Esophagus mucosa (tissue), 1 donor: ENCODE measurements around the gene QKI. TPM values are rescaled to one million over a fixed set of nuclear protein-coding genes. Genes with fewer than 3 reads are reported as not detected.
A peak's percentile ranks its signal among the peaks of the same experiment; 100 is the strongest.
"Not testable (repeated sequence)": the region's sequence is repeated elsewhere in the genome, so short reads cannot be mapped to it uniquely, and the experiment has no call there.

ENCODE experiments used
- ATAC-seq: fragments of 200-7000 bp; cut with Tn5 transposase; one replicate; pipeline ENCODE4 v1.9.1; 2020
- total RNA-seq: library from RNA; stranded (reverse); gene quantifications from one replicate; pipeline ENCODE4 v1.2.4, GENCODE V29; 2023
- donor health status: DM: yes; HTN: yes; CAD: no.

QKI gene
- 39.6 TPM for total RNA-seq

DNA sequence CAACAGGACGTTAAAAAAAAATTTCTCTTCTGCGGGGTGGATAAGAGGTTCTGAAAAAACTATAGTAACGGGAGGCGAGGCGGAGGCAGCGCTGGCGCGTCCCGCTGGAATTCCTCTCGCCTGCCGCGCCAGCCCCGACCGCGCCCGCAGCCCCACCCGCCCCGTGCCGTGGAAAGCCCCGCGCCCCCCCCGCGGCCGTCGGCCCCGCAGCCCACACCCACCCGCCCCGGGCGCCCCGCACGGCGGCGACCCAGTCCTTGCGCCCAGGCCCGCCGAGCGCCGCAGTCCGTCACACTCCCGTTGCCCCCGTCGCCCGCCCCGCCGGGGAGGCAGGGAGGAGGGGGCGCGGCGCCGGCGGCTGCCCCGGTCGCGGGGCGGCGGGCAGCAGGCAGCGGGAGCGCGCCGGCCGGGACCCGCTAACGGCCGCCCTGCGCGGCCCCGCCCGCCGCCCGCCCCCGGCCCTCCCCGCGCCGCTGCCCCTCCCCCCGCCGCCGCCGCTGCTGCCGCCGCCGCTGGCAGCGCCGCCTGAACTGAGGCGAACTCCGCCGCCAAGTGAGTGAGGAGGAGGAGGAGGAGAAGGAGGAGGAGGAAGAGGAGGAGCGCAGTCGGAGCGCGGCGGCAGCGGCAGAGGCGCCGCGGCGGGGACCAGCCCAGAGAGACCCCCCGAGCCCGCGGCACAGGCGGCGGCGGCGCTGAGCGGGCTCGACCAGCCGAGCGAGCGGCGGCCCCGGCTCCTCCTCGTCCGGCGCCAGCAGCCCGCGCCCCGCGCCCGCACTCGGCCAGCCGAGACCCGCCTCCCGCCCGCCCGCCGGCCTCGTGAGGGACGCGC lies at the start of gene QKI:
TSS of gene QKI (plus strand) at position 602 of the 829 bp plus-strand sequence. CDS start 476 bp downstream, outside the sequence.
- peak; percentile 61 for ATAC-seq

DNA sequence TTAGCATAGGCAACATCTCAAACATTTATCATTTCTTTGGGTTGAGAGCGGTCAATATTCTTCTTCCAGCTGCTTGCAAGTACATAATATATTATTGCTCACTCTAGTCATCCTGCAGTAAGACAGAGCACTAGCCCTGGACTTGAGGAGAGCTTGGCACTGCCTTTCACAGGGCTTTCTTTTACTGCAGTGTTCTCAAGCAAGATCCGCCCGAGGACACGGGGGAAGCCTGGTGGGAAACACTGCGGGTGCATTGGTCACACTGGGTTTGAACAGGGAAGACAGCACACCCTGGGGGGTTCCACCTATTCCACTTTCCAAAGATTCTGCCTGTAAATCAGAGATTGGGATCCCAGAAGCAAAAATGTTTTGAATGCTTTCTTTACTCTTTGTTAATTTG lies 48.2 kb upstream of the QKI start:
- ATAC-seq, result no peak

DNA sequence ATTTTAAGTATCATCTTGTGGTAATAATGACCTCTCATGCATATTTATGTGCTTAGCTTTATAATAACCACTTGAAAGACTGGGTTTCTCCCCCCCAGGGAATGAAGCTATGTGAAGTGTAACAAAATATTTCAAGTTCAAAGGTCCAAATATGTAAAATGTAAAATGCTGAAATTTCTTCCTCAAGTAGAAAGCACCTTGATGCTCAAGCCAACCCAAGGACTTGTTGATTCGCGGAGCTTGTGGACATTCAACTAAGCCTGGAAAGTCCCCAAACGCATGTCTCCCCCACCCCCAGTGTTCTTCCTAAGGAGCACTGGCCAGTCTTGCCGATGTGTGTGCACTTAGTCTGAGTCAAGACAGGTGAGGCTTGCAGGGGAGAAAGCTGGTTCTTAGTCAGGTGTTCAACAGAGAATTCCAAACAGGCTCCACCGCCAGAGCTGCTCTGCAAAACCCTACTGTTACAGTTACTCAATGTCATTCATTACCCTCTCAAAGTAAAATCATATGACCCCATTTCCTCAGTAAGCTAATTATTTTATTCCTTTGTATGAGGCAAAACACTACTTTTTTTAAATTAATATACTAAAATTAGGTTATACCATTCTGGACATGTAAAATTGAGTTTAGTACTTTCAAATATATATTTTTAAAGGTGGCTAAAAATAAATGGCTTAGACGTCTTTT lies 46.9 kb upstream of the QKI start:
- no peak for ATAC-seq

GRCh38 chr6:163369141-163369540 lies 45.4 kb upstream of the QKI start:
- no peak for ATAC-seq

- ATAC-seq, result no peak
These were observed 44.7 kb upstream of the QKI start for GRCh38 chr6:163369628-163370365.

DNA sequence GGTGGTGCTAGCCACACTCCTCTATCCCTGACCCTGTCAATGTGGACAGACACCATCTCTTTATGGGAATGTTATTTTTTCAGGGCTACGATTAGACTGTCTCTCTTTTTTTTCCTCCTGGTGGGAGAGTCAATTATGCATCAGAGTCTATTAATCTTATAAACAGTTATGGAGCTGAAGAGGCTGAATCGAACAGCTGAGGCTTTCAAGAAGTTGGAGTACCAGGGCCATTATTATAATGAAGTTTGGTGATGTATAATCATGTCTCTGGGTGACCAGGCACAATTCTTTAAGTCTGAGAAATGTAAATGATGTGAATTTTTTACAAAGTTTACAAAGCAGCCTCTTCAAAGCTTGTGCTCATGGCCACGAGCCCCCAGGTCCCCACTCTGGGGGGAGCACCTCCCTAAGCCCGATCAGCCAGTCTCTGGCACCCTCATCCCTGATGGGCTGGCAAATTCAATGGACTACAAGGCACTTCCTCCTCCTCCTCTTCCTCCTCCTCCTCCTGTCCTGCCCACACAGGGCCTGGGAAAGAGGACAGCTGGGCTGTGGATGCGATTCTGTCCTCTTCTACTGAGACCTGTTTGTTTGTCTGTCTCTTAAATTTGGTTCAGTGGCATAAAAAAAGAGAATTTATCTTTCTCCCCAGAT lies 43.9 kb upstream of the QKI start:
- ATAC-seq, result no peak

DNA sequence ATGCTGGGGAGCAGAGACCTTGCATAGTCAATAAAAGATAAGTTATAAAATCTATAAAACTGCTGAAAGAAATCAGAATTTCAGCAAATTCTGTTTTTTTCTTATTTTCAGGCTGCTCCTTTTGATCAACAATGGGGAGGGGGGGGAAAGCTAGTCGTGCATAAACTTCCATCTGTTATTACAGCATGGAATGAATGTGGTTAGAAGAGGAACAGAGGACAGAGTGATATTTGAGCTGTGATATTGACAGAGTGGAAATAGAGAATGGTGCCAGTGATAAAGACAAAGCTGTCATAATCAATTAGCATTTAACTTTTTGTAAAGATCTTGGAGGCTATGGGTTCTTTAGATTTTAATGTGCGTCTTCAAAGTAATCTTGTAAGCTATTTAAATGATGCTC lies 43.4 kb upstream of the QKI start:
- ATAC-seq, result no peak

DNA sequence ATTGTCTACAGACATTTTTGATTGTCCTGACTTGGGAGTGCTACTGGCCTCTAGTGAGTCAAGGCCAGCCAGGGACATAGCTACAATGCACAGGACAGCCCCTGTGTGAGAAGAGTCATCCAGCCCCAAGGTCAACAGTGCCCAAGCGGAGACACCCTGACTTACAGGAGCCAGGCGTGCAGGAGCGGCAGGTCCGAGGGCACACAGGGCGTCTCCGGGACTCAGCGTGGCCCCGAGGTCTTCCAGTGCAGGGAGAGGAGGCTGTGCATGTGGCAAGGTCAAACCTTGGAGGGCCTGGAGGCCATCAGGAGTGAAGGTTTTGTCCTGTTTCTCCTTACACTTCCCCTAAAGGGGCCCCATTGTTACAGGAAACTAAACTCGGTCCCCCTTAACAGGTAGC lies 41.3 kb upstream of the QKI start:
- ATAC-seq, result no peak

DNA sequence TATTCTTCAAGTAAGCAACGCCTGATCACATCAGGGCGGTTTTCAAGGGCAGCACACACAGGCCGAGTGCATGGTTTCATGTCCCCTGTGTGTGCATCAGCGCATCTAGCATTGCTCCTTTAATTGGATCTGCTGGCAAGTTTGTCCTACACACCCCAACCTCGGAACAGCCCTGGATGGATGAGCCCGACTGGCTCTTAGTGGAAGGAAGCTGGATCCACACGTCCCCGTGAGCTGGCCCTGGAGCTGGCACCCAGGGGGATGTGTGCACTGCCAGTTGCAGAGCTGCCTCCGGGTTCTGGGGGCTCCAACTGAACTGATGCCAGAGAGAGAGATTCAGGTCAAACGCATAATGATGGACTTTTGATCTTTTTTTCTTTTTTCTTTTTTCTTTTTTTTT lies 39.2 kb upstream of the QKI start:
- ATAC-seq, result no peak

GRCh38 chr6:163376187-163376586 lies 38.3 kb upstream of the QKI start:
- ATAC-seq, result no peak

DNA sequence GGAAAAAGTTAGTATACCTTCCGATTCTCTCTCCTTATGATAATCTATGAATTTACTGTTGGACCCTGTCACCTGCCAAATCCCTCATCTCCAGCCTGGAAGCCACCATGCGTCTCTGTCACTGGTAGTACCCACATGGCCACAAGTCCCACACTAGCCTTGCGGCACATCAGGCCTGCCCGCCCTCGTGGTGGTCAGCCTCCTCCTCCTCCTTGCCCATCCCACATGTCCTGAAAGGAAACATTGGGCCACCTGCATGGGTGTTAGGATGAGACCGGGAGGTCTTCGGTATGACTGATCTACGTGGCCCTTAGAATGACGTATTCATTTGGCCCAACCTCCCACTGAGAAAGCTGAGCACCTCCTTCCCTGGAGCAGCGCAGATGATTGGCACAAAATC lies 37.0 kb upstream of the QKI start:
- ATAC-seq, result no peak

- ATAC-seq, result no peak
These were observed 34.3 kb upstream of the QKI start for GRCh38 chr6:163380216-163380615.

- ATAC-seq, result no peak
These were observed 33.3 kb upstream of the QKI start for GRCh38 chr6:163381118-163381756.

GRCh38 chr6:163383396-163383795 lies 31.1 kb upstream of the QKI start:
- ATAC-seq, result not testable (repeated sequence)

- ATAC-seq, result no peak
These were observed 30.6 kb upstream of the QKI start for GRCh38 chr6:163383912-163384311.

DNA sequence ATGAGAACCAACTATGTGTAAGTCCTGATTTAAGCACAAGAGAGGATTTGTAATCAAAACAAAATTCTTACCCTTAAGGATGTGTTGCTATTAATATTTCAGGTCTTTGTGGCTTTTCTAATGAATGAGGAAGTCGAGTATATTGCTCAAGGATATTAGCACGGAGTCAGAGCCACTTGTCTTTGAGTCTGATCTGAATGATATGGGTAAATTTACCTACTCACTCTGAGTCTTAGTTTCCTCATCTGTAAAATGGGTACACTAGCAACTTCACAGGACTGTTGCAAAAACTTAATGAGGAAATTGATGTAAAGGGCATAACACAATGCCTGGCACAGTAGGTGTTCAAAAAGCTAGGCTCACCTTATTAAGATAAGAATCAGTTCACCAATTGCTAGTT lies 30.0 kb upstream of the QKI start:
- no peak for ATAC-seq

- ATAC-seq, result not testable (repeated sequence)
These were observed 29.0 kb upstream of the QKI start for GRCh38 chr6:163385503-163385902.

GRCh38 chr6:163386329-163386908 lies 28.1 kb upstream of the QKI start:
- no peak for ATAC-seq

DNA sequence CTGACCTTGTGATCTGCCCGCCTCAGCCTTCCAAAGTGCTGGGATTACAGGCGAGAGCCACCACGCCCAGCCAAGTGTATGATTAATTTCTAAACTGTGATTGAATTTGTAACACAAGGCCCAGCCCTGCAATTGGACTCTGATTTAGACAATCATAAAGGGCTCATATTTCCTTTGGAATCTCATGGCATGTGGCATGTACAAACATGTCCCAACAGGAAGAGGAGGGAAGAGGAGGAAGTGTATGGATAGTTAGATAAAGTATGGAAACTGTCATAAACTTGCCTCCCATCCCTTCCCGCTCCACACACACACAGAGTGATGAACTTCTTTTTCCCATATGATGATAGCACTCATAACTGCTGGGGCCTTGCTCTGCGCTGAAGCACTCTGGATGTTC lies 27.2 kb upstream of the QKI start:
- peak; percentile 58 for ATAC-seq

DNA sequence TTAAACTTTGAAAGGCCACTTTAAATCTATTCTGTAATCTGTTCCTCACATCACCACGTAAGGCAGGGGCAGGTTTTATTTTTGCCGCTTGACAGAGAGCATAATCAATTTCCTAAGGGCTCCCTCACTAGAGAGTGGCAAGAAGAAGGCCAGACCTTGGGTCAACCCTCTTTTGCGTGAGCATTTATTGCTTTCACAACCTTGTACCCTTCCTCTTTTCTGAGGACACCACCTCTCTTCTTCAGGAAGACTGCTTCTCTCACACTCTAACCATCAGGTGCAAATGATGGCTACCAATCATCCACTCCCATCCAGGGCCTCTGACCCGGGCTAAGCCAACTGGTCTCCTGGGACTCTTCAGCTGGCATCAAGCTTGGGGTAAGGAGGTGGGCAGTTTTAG lies 25.2 kb upstream of the QKI start:
- no peak for ATAC-seq

DNA sequence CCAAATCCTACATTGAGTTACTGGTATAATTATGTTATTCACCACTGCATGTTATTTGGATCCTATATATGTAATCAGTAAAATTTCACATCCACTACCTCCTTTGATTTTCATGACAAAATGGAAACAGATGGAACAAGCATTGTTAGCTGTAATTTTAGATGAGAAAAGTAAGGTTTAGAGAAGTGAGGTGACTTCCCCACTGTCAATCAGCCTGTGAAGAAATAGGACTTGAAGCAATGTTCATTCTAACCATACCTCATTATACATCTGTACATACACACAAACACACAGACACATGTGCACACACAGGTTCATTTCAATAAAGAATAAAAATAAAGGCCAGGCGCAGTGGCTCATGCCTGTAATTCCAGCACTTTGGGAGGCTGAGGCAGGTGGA lies 23.7 kb upstream of the QKI start:
- no peak for ATAC-seq

DNA sequence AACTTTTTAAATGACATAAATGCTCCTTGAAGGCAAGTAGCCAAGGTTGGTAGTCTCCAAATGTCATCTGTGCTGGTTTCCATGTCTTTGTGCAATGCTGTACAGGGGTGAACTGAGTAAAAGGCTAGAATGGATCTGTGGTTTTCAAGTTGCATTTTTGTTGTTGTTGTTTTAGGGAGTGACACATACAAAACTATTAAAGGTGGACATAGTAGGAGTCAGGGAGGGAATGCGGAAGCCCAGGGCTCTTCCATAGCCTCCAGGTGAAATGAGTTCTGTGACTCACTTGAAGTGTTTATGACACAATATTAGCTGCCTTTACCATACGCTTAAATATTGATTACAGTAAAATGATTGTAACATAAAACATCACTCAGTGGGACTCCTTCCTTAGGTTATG lies 22.5 kb upstream of the QKI start:
- peak; percentile 93 for ATAC-seq
